SK-N-DZ (cell line): ENCODE data around the gene WDR36. TPM values are rescaled to one million over a fixed set of nuclear protein-coding genes. Genes with fewer than 3 reads are reported as not detected.

Experiments used
- DNase-seq: peaks from one replicate; pipeline ENCODE4 v3.0.0-alpha.2; 2015; ENCODE audit warnings: low spot score
- polyA plus RNA-seq, 2 experiments: library from polyadenylated mRNA; depleted of rRNA; stranded (reverse); fragments of >200 nt; gene quantifications; 2 replicates each; pipeline ENCODE4 v1.2.3, GENCODE V29; 2014

WDR36 gene
- polyA plus RNA-seq (2014; cell fraction: cytosol; rRNA removed): 23.8 and 31.0 TPM in 2 replicates
- polyA plus RNA-seq (2014; cell fraction: nucleus; rRNA removed): 42.7 and 45.7 TPM in 2 replicates

DNA sequence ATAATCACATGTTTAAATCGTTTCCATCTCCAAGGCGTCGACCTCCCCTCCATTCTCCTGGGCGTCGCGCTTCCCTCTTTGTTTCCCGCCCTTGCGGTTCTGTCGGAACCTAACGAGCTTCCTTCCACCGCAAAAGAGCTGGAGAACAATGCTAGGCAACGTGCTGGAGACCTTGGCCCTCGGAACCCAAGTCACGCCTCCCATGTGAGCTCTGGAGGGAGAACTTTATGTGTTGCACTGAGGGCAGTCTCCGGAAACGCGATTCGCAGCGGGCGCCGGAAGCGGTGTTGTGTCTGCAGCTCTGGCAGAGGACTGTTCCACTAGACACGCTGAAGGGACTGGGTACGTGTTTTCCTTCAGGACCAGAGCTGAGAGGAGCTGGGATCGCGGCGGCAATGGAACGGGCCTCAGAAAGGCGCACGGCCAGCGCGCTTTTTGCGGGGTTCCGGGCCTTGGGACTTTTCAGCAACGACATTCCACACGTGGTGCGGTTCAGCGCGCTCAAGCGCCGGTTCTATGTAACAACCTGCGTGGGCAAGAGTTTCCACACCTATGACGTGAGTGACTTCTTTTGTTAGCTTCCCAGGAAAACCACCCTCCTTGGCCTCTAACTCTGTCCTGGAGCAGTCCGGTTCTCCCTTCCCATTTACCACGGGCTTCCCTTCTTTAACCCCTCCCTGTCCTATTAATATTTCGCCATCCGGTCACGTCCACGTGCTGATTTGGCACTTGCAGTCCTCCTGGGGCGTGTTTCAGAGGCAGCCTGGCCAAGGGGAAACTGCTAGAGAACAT lies at the start of gene WDR36:
Gene WDR36, plus strand, starts transcription at position 287 of the 792 bp plus-strand sequence. Its CDS starts 109 bp downstream, at position 396.
- DNase-seq: peak; percentile 97

DNA sequence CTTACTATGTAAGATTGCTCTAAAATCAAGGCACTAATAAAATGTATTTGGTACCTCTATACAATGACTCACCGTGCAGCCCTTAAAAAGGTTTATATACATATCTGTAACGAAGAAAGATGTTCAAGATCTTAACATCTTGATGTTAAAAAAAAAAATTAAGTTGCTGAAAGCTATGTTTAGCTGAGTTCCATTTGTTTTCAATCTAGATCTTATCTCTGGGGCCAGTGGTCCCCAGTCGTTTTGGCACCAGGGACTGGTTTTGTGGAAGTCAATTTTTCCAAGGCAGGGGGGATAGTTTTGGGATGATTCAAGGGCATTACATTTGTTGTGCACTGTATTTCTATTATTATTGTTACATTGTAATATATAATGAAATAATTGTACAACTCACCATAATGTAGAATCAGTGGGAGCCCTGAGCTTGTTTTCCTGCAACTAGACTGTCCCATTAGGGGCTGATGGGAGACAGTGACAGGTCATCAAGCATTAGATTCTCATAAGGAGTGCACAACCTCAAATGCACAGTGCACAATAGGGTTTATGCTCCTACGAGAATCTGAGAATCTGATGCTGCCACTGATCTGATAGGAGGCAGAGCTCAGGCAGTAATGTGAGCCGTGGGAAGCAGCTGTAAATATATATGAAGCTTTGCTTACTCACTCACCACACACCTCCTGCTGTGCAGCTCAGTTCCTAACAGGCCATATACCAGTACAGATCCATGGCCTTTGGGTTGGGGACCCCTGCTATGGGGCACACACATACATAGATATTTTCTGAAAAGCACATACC lies 48.2 kb upstream of the WDR36 start:
- DNase-seq: peak; percentile 88

DNA sequence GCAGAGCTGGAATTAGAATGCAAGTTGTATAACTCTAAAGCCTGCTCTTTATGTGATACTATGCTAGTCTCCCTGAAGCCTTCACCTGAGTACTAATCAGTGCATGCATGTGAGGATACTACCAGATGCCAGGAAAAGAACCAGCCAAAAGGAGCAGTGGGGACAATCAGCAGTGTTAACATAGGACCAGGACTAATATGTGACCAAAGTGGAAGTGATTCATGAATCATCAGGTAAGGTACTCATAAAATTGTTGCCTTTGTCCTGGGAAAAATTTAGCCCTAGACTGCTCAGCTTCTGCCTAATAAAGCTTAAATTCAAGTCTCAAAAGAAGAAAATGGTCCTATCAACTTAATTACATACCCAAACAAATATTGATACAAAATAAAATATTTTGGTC lies 34.1 kb upstream of the WDR36 start:
- DNase-seq: no peak

DNA sequence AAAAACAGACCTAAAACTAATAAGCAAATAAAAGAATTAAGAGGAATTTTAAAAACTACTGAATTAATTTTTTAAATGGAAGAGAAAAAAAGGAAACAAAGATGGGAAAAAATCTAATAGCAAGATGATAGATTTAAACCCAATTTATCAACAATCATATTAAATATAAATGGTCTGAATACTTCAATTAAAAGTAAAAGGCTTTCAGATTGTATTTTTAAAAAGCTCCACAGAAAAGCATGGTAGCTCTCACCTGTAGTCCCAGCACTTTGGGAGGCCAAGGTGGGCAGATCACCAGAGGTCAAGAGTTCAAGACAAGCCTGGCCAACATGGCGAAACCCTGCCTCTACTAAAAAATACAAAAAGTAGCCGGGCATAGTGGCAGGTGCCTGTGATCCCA lies 32.0 kb upstream of the WDR36 start:
- no peak for DNase-seq

DNA sequence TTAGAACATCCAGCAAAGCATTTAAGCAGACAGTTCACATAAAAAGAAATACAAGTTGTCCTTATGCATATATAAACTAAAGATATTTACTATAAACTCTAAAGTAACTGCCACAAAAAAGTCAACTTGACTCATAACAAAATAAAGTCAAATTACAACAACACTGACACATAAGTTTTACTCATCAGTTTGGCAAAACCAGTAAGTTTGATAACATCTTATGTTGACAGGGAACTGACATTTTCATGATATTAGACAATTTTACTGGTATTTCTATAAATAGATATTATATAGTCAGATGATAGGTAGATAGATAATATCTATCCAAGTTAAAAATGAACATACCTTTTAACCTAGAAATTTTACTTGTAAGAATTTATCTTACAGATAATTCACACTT lies 30.5 kb upstream of the WDR36 start:
- DNase-seq: no peak

DNA sequence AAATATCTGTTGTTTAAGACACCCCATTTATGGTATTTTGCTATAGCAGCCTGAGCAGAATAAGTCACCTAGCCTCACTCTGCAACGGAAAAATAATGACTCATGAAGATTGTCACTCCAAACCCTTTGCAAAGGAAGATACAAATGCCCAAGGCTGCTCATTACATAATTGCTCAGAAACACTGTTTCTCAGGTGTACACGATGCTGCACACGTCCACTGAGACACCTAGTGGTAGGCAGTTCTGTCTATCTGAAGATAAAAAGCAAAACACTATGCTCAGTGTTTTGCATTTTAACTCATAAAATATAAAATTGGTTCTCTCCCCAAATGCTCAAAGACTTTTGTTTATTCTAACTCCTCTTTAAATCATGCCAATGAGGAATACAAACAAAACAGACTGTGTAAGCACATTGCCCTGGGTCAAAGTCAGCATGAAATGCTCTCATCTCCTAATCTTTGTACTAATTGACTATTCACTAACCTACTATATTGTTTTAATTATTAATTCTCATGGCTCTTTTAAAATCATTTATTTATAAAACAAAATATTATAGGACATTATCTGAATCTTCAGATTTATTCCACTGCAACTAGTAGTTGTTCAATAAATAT lies 28.3 kb upstream of the WDR36 start:
- peak; percentile 34 for DNase-seq

DNA sequence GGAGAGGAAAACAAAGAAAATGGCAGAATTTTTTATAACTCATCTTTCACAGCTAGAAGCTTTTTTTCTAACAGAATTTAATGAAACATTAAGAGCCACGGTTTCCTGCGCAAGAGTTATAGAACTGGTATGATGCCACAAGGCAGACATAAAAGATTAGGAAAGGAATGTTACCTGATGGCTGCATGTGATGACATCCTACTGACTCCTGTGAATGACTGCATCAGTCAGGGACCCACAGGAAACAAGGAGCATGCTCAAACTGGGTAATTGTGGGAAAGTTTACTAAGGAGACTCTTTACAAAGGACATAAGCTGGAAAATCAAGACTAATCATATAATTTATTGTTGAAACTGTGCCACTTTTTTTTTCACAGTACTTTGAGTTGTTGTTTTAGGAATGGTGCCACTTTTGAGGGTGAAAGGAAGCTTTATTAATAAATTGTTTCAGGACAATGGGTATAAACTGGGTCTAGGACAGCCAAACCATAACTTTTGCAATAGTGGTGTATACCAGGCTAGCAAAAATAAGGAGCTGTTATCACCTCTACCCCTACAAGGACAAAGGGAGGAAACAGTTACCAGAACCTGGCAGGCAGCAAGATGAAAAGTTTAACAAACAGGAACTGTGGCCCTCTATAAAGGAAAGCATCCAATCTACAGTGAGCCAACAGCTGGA lies 25.7 kb upstream of the WDR36 start:
- DNase-seq: no peak

DNA sequence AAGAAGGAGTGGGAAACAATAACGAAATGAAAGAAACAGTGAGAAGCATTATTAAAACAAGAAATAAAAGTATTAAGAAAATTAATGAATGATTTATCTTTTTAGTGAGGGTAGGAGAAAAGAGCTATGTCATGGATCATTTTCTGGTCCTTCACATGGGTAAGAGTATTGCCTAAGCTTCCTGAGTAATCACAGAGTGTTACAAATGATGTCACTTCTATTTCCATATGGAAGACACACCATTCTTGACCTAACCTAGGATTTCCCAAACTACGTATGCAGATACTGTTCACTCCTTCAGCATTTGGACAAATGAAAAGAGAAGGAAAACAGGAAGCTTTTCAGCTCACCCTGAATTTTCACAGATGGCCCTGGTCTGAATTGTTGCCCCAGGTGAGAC lies 23.9 kb upstream of the WDR36 start:
- DNase-seq: no peak

DNA sequence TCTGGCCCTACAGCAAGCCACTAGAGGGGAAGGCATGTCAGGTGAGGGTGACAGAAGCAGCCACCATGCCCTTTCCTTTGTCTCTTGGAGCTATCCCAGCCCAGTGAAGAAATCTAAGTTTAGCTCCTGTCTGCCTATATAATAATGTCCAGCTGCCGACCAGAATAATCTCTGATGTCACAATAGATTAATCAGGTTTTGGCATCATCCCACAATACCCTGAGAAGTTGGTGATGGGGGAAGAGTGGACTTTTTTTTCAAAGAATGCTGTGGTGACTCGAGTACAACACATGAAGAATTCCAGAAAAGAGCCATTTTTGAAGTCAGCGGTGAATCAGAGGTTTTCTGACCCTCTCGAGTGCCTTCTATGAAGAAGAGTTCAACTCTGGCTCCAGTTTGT lies 22.3 kb upstream of the WDR36 start:
- DNase-seq: no peak

DNA sequence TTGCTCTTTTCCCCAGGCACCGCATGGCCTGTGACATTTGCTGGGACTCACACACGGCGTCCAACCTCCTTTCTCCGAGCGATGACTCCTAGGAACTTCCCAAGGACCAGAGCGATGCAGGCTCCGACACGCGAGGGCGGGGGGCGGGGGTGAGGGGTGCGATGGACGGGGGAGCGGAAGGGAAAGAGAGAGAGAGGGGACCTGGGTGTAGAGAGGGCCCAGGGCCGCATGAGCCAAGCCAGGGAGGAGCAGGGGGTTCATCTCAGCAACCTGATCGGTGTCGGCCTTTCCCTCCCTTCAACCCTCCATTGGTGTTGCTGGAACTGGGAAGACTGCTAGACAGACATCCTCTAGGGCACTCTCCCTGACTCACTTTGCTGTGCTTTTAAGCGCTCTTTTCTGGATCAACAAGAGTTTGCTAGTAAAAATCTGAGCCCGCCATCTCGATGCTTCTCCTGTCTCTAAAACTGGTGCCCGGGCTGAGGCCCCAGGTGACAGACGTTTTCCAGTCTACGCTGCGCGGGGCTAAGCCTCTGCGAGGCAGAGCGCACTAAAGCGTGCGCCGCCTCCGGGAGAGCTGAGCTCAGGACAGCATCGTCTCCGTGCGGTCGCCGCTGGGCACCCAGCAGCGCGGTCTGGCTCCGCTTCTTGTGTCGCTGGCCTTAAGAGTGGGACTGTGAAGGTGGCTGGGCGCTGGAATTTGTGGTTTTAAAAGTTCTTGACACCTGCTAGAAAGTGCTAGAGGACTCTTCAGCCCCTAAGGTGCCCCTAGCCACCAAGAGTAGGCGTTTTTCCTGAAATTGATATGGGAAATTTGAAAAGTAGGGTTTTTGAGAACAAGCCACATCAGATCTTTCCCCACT lies 21.6 kb upstream of the WDR36 start:
- peak; percentile 62 for DNase-seq

DNA sequence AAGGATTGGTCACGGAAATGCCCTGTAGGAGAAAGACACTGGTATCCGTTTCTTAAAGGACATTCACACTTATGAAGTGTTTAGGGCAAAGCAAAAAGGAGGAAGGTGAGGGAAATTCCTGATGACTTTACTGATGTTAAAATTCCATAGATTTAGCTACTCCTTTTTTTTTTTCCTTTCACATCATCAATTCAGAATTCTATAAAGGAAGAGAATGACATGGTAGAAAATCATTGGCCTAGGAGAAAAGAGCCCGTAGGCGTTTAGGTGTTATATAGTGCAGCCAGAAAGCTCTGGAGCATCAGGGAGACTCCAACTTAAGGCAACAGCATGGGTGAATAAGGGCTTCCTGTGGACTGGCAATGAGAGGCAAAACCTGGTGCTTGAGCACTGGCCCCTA lies 20.7 kb upstream of the WDR36 start, which contains the start of gene TSLP:
Gene TSLP, plus strand, starts transcription at position 301 of the 400 bp plus-strand sequence. CDS start 178 bp downstream, outside the sequence.
- DNase-seq: no peak

DNA sequence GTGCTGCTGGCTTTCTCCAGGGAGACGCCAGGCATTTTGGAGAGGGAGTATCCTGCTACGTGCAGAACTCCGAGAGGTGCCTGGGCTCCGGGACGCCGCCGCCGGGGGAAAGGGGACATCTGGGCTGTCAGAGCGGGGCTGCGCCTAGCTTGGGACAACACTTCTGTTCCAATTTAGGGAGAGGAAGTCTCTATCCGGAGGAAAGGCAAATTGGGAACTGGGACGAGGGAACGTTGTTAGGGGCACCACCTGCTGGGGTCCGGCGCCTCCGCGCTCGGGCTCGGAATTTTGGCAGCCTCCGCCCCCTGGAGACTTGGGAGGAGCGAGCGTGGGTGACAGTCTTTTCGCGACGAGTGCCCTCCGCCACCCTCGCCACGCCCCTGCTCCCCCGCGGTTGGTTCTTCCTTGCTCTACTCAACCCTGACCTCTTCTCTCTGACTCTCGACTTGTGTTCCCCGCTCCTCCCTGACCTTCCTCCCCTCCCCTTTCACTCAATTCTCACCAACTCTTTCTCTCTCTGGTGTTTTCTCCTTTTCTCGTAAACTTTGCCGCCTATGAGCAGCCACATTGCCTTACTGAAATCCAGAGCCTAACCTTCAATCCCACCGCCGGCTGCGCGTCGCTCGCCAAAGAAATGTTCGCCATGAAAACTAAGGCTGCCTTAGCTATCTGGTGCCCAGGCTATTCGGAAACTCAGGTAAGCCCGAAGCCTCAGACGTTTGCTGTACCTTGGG lies 19.0 kb upstream of the WDR36 start:
- DNase-seq: peak; percentile 18

DNA sequence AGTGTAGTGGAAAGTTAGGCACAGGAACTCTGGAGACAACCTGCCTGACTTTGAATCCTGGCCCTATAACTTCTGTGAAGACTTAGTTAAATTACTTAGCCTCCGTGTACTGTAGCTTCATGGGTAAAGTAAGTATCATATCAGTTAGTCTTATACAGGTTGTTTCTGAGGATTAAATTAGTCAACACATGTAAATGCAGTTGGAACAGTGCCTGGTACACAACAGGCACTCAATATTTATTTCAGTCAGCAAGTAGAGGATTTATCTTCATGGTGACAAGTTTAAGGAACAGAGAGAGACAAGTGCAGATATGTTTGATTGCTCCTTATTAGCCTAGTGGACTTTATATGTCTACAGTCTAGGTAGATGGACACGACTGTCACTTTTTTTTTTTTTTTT lies 17.9 kb upstream of the WDR36 start:
- DNase-seq: no peak

DNA sequence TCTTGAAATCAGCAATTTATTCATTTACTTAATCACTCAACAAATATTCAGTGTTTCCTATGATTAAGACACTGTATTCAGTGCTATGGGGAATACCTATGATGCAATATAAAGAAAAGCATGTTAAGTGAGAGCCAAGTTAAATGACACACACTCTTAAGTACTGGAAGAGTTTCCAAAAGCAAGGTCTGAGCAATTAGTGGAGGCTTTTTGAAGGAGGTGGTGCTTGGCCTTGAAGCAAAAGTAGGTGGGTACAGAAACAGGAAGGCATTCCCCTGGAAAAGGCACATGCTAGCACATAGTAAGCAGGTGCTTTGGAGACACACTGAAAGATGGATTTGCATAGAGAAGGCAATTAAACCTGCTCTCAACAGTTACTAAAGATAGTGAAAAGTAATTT lies 16.6 kb upstream of the WDR36 start:
- no peak for DNase-seq

DNA sequence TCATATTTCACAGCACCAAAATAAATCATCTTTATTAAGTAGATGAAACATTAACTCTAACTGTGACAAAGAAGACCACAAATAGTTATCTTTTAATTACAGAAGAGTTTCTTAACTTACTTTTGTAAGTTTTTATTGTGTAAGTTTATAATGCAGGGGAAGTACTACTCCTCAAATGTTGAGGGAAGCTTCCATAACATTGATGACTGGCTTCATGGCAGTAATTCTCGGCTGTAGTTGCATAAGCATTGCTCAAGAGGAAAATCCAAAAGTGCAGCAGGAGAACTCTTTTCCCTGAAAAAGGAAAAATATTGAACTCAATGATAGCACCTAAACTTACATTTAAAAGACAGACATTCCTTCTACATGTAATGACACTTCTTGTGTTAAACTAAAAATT lies 16.1 kb upstream of the WDR36 start:
- no peak for DNase-seq

DNA sequence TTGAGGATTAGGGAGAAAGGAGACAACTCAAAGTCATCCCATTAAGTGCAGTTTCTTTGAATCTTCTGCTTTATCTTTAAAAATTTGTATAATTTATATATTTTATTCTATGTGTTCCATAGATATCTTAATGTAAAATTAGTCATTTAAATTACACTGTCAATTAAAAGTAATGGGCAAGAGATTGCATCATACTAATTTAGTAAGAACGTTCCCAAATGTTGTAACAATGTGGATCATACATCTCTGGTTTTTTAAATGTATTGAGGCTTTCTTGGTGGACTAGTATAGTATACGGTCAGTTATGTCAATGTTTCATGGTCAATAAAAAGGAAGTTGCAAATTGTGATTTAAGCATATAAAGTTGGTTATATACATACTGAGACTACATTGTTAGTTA lies 14.5 kb upstream of the WDR36 start:
- DNase-seq: no peak

DNA sequence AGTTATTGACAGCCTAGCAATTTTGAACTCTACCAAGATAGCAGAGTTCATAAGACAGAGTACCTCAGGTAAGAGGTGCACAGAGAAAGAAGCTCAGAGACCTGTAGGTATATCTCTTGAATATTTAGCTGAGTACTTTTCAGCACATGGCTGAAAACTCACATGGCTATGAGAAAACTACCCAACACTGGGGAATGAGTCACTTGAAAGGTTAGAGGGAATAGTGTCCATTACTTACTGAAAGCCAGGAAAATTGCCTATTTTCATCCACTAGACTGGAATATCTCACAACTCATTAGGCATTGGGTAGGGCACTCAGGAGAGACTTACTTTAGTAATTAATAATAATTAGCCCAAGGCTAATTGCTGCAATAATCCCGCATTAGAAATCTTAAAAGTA lies 12.3 kb upstream of the WDR36 start:
- no peak for DNase-seq

DNA sequence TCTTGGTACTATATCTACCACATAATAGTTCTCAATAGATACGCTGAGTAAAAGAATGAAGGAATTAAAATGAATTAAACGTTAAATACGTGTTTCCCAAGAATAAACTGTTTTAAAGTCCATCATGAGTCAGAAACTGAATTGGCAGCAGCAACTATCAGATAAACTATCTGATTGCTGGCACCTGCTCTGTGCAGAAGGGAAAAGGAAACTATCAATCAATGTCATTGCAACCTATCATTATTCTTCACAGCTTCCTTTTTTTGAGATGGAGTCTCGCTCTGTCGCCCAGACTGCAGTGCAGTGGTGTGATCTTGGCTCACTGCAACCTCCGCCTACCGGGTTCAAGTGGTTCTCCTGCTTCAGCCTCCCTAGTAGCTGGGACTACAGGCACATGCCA lies 8.8 kb upstream of the WDR36 start:
- peak; percentile 37 for DNase-seq

DNA sequence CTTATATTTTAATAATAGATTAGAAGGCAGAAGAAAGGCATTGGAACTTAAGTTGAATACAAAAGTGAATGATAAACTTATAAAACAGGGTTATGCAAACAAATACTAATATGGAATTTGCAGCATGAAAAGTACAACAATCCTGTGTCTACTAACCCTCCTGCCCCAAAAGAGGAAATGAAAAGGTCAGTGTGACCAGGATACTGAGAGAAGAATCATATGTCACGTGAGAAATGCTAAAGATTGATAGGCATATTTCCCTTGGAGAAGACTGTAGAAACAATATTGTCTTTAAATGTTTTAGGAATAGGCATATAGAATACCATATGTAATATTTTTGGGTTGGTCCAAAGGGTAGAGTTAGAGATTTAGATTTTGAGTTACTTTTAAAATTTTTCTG lies 3.8 kb downstream of the WDR36 start:
- DNase-seq: no peak
